Measurements from ENCODE around the gene FYCO1.

- TF ChIP-seq CTCF (conservative IDR thresholded peaks at IDR 0.05 in 1 of 2, IDR thresholded peaks at IDR 0.05 in 1 of 2; ENCODE audit: low read depth in 1 of 2, low read length in 2 of 2), result no peak
- TF ChIP-seq EZH2 (IDR thresholded peaks at IDR 0.05; ENCODE audit: low read length, missing control alignments), result no peak
Measured at GRCh38 chr3:45915059-45915439, 80.6 kb downstream of the FYCO1 start.

Measured in fibroblast of lung (primary cell).